ENCODE measurements around the gene JUN. TPM values are rescaled to one million over a fixed set of nuclear protein-coding genes. Genes with fewer than 3 reads are reported as not detected.

The JUN gene
- total and polyA plus RNA-seq, 2 donors (not counting 1 experiment from before 2014, with no cell fraction given) = 94.4 to 4,074 TPM

DNA sequence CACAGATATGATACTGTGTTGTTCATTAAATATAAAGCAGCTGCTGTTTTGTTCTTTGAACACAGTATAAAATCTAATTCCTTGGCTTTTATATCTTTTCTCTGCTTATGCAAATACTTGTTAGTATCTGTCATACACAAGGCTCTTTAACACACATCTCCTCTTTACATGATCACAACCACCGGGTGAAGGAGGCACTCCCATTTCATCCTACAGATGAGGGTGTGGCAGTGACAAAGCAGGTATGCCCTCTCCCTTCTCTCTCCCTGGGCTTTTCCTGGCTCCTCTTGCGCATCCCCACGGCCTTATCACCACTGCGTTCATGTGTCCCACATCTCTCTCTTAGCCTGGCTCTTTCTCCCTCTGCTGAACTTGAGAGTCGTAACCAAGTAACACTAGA, 38.2 kb downstream of the JUN start:
- Histone ChIP-seq H3K4me2 (replicated peaks; ENCODE audit: low read depth, low read length, poor library complexity, severe bottlenecking) (no peak overlapping the region), H3K79me2 (ENCODE audit: control insufficient read depth, insufficient read depth, low read length) (no peaks in the 10 kb centered on the region), H3K27me3 (replicated peaks in 1 of 4; ENCODE audit: control extremely low read depth in 1 of 4, control insufficient read depth in 3 of 4, insufficient read depth in 4 of 4, low read length in 3 of 4) (peaks cover 0 to 3% (median 0%) of the 10 kb centered on the region in 4 experiments), H3K4me3 (ENCODE audit: control extremely low read depth in 1 of 5, extremely low read depth in 1 of 5, insufficient read depth in 1 of 5, low read depth in 2 of 5, low read length in 4 of 5) (no peak overlapping the region), H3K9ac (ENCODE audit: low read length) (no peak overlapping the region), H2AFZ (ENCODE audit: insufficient read depth, low read depth, low read length, poor library complexity, severe bottlenecking) (no peak overlapping the region), H3K27ac (ENCODE audit: low read length in 2 of 2) (no peak overlapping the region), H4K20me1 (ENCODE audit: control insufficient read depth, insufficient read depth, low read length, poor library complexity, severe bottlenecking) (no peaks in the 10 kb centered on the region), H3K4me1 (ENCODE audit: control insufficient read depth in 2 of 2, insufficient read depth in 2 of 2, low read length in 2 of 2) (no peaks in the 10 kb centered on the region), H3K36me3 (replicated peaks in 1 of 2; ENCODE audit: control extremely low read depth in 1 of 2, control insufficient read depth in 1 of 2, extremely low read depth in 1 of 2, insufficient read depth in 2 of 2, low read length in 1 of 2) (no peaks in the 10 kb centered on the region), H3K9me3 (ENCODE audit: control extremely low read depth in 1 of 3, control insufficient read depth in 2 of 3, insufficient read depth in 1 of 3, low read length in 2 of 3) (no peaks in the 10 kb centered on the region)
- ATAC-seq (ENCODE audit: low read depth) = no peak
- H3K4me1 Mint-ChIP-seq = no peaks in the 10 kb centered on the region
- ChIA-PET CTCF (interaction anchor here (1.2 to 1.9 kb wide), 3 partner anchors 17 to 1013 kb away, joined by 4 to 10 read pairs (median 4); no protein-coding TSS in a partner anchor), POLR2A (no interaction called here)
- TF ChIP-seq, protein P1, sequence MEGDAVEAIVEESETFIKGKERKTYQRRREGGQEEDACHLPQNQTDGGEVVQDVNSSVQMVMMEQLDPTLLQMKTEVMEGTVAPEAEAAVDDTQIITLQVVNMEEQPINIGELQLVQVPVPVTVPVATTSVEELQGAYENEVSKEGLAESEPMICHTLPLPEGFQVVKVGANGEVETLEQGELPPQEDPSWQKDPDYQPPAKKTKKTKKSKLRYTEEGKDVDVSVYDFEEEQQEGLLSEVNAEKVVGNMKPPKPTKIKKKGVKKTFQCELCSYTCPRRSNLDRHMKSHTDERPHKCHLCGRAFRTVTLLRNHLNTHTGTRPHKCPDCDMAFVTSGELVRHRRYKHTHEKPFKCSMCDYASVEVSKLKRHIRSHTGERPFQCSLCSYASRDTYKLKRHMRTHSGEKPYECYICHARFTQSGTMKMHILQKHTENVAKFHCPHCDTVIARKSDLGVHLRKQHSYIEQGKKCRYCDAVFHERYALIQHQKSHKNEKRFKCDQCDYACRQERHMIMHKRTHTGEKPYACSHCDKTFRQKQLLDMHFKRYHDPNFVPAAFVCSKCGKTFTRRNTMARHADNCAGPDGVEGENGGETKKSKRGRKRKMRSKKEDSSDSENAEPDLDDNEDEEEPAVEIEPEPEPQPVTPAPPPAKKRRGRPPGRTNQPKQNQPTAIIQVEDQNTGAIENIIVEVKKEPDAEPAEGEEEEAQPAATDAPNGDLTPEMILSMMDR (IDR thresholded peaks at IDR 0.05) = no peak
- TF ChIP-seq EZH2 (IDR thresholded peaks at IDR 0.05; ENCODE audit: borderline replicate concordance, insufficient read depth, low read depth, low read length, poor library complexity, severe bottlenecking) = no peak
- no peaks in the 10 kb centered on the region for H3K9me3 Mint-ChIP-seq (ENCODE audit: insufficient read depth)
- intact Hi-C loops (cut with micrococcal nuclease) = no loop called here
- no peak overlapping the region for H3K4me3 Mint-ChIP-seq
- peaks cover 23% of the 10 kb centered on the region for H3K27me3 Mint-ChIP-seq
- H3K27ac Mint-ChIP-seq = no peak overlapping the region
- no peak for DNase-seq
- 81% methylated on average over 5 of the region's 5 CpGs for WGBS (ENCODE audit: insufficient coverage)

DNA sequence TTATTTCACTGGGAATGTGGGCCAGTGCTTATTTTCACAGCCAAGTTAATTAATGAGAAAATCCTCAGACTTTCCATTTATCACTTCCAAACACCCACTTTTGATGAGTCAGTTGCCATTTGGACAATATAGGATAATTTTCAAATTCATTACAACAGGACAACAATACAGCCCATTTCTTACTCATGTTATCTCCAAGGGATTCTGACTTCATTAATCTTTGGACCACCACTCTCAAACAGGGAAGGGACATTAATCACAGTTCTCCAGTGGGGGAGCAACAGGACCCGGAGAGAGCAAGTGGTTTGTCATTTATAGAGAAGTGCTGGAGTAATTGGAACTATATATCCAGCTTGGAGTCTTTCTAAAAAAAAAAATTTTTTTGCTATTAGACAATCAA, 38.7 kb downstream of the JUN start:
- H3K4me1 ChIP-seq (ENCODE audit: control insufficient read depth in 2 of 2, insufficient read depth in 2 of 2, low read length in 2 of 2) = no peaks in the 10 kb centered on the region
- ATAC-seq (ENCODE audit: low read depth) (no peak), DNase-seq (no peak)
- no CpG with 5 or more reads among the region's 1 CpG for WGBS (ENCODE audit: insufficient coverage)
- Mint-ChIP-seq H3K9me3 (ENCODE audit: insufficient read depth) (no peaks in the 10 kb centered on the region), H3K27ac (no peak overlapping the region), H3K27me3 (peaks cover 23% of the 10 kb centered on the region), H3K4me1 (no peaks in the 10 kb centered on the region), H3K4me3 (no peak overlapping the region)
- TF ChIP-seq EZH2 (IDR thresholded peaks at IDR 0.05; ENCODE audit: borderline replicate concordance, insufficient read depth, low read depth, low read length, poor library complexity, severe bottlenecking) = no peak
- TF ChIP-seq, protein P1 (IDR thresholded peaks at IDR 0.05) = no peak
- no peaks in the 10 kb centered on the region for H3K79me2 ChIP-seq (ENCODE audit: control insufficient read depth, insufficient read depth, low read length)
- no peak overlapping the region for H2AFZ ChIP-seq (ENCODE audit: insufficient read depth, low read depth, low read length, poor library complexity, severe bottlenecking)
- intact Hi-C loops (cut with micrococcal nuclease) = no loop called here
- no peak overlapping the region for H3K27ac ChIP-seq (ENCODE audit: low read length in 2 of 2)
- no peaks in the 10 kb centered on the region for H3K36me3 ChIP-seq (replicated peaks in 1 of 2; ENCODE audit: control extremely low read depth in 1 of 2, control insufficient read depth in 1 of 2, extremely low read depth in 1 of 2, insufficient read depth in 2 of 2, low read length in 1 of 2)
- CTCF ChIA-PET = interaction anchor here (0.9 to 1.9 kb wide), 4 partner anchors 18 to 1014 kb away, joined by 3 to 10 read pairs (median 4); no protein-coding TSS in a partner anchor
- POLR2A ChIA-PET = no interaction called here
- H3K4me2 ChIP-seq (replicated peaks; ENCODE audit: low read depth, low read length, poor library complexity, severe bottlenecking) = no peak overlapping the region
- no peak overlapping the region for H3K4me3 ChIP-seq (ENCODE audit: control extremely low read depth in 1 of 5, extremely low read depth in 1 of 5, insufficient read depth in 1 of 5, low read depth in 2 of 5, low read length in 4 of 5)
- H3K27me3 ChIP-seq (replicated peaks in 1 of 4; ENCODE audit: control extremely low read depth in 1 of 4, control insufficient read depth in 3 of 4, insufficient read depth in 4 of 4, low read length in 3 of 4) = peaks cover 0 to 3% (median 0%) of the 10 kb centered on the region in 4 experiments
- H4K20me1 ChIP-seq (ENCODE audit: control insufficient read depth, insufficient read depth, low read length, poor library complexity, severe bottlenecking) = no peaks in the 10 kb centered on the region
- no peaks in the 10 kb centered on the region for H3K9me3 ChIP-seq (ENCODE audit: control extremely low read depth in 1 of 3, control insufficient read depth in 2 of 3, insufficient read depth in 1 of 3, low read length in 2 of 3)
- H3K9ac ChIP-seq (ENCODE audit: low read length) = no peak overlapping the region
